ENCODE data around the gene CAMK4. TPM values are rescaled to one million over a fixed set of nuclear protein-coding genes. Genes with fewer than 3 reads are reported as not detected.

Gene CAMK4
- polyA plus RNA-seq, 1 donor (not counting 4 experiments of a cell fraction or from before 2014, with no cell fraction given): 0.45 TPM

- Histone ChIP-seq H3K36me3 (ENCODE audit: control insufficient read depth in 2 of 2, extremely low read depth in 1 of 2, insufficient read depth in 2 of 2, low read length in 2 of 2) (no peaks in the 10 kb centered on the region), H3K4me1 (ENCODE audit: control insufficient read depth, extremely low read depth, insufficient read depth, low read length) (peaks cover 5% of the 10 kb centered on the region), H3K9me1 (ENCODE audit: control insufficient read depth, extremely low read depth, insufficient read depth, low read length) (no peaks in the 10 kb centered on the region), H3K27ac (ENCODE audit: control insufficient read depth, insufficient read depth, low read length) (no peak overlapping the region), H3K9ac (ENCODE audit: control insufficient read depth, extremely low read depth, insufficient read depth, low read length) (no peak overlapping the region), H3K9me3 (ENCODE audit: control insufficient read depth, low read depth, low read length) (no peaks in the 10 kb centered on the region), H4K20me1 (ENCODE audit: control insufficient read depth, extremely low read depth, insufficient read depth, low read length) (no peaks in the 10 kb centered on the region), H3K4me2 (ENCODE audit: control insufficient read depth, extremely low read depth, insufficient read depth, low read depth, low read length) (no peak overlapping the region), H3K27me3 (ENCODE audit: control insufficient read depth, extremely low read depth, insufficient read depth, low read length) (no peaks in the 10 kb centered on the region), H3K4me3 (ENCODE audit: control insufficient read depth in 2 of 3, extremely low read depth in 1 of 3, insufficient read depth in 2 of 3, low read depth in 1 of 3, low read length in 3 of 3) (no peak overlapping the region), H2AFZ (ENCODE audit: control insufficient read depth, low read length) (no peak overlapping the region), H3K79me2 (ENCODE audit: control insufficient read depth, insufficient read depth, low read length) (no peaks in the 10 kb centered on the region)
- FAIRE-seq (peak; percentile 59), DNase-seq (ENCODE audit: low read depth, low spot score) (peak; percentile 9)
- TF ChIP-seq CTCF (optimal IDR thresholded peaks at IDR 0.05 in 1 of 3, IDR thresholded peaks at IDR 0.05 in 1 of 3, conservative IDR thresholded peaks at IDR 0.05 in 1 of 3; ENCODE audit: extremely low read depth in 1 of 3, insufficient read depth in 2 of 3, low read length in 3 of 3) (no peak), EZH2 (IDR thresholded peaks at IDR 0.05; ENCODE audit: low read length) (no peak)
- dilution Hi-C loops (cut with MboI; ENCODE audit: extremely low pct_ligation_motif_present, low sequenced_read_pairs): no loop called here
These were observed 187.1 kb downstream of the CAMK4 start for GRCh38 chr5:111411301-111411700.

GRCh38 chr5:111412593-111412992 is 188.4 kb downstream of the CAMK4 start:
- Histone ChIP-seq H2AFZ (ENCODE audit: control insufficient read depth, low read length) (no peak overlapping the region), H3K27ac (ENCODE audit: control insufficient read depth, insufficient read depth, low read length) (no peak overlapping the region), H4K20me1 (ENCODE audit: control insufficient read depth, extremely low read depth, insufficient read depth, low read length) (no peaks in the 10 kb centered on the region), H3K9ac (ENCODE audit: control insufficient read depth, extremely low read depth, insufficient read depth, low read length) (no peak overlapping the region), H3K36me3 (ENCODE audit: control insufficient read depth in 2 of 2, extremely low read depth in 1 of 2, insufficient read depth in 2 of 2, low read length in 2 of 2) (no peaks in the 10 kb centered on the region), H3K27me3 (ENCODE audit: control insufficient read depth, extremely low read depth, insufficient read depth, low read length) (no peaks in the 10 kb centered on the region), H3K4me1 (ENCODE audit: control insufficient read depth, extremely low read depth, insufficient read depth, low read length) (peaks cover 5% of the 10 kb centered on the region), H3K4me3 (ENCODE audit: control insufficient read depth in 2 of 3, extremely low read depth in 1 of 3, insufficient read depth in 2 of 3, low read depth in 1 of 3, low read length in 3 of 3) (no peak overlapping the region), H3K79me2 (ENCODE audit: control insufficient read depth, insufficient read depth, low read length) (no peaks in the 10 kb centered on the region), H3K9me1 (ENCODE audit: control insufficient read depth, extremely low read depth, insufficient read depth, low read length) (no peaks in the 10 kb centered on the region), H3K4me2 (ENCODE audit: control insufficient read depth, extremely low read depth, insufficient read depth, low read depth, low read length) (no peak overlapping the region), H3K9me3 (ENCODE audit: control insufficient read depth, low read depth, low read length) (no peaks in the 10 kb centered on the region)
- FAIRE-seq (no peak), DNase-seq (ENCODE audit: low read depth, low spot score) (no peak)
- TF ChIP-seq CTCF (optimal IDR thresholded peaks at IDR 0.05 in 1 of 3, IDR thresholded peaks at IDR 0.05 in 1 of 3, conservative IDR thresholded peaks at IDR 0.05 in 1 of 3; ENCODE audit: extremely low read depth in 1 of 3, insufficient read depth in 2 of 3, low read length in 3 of 3): no peak
- no peak for TF ChIP-seq EZH2 (IDR thresholded peaks at IDR 0.05; ENCODE audit: low read length)
- dilution Hi-C loops (cut with MboI; ENCODE audit: extremely low pct_ligation_motif_present, low sequenced_read_pairs): no loop called here

All from keratinocyte (primary cell).